C4-2B (cell line): ENCODE measurements around the gene CASP8AP2.

Experiments
- ZFX ChIP-seq: fragments of 450-650 bp; IDR thresholded peaks from 2 replicates; pipeline ENCODE4 v1.6.1; 2017
- TF ChIP-seq, protein P1 (sequence below): fragments of 450-650 bp; conservative IDR thresholded peaks from 2 replicates; pipeline ENCODE4 v1.5.1; 2017; ENCODE audit warnings: mild to moderate bottlenecking

DNA sequence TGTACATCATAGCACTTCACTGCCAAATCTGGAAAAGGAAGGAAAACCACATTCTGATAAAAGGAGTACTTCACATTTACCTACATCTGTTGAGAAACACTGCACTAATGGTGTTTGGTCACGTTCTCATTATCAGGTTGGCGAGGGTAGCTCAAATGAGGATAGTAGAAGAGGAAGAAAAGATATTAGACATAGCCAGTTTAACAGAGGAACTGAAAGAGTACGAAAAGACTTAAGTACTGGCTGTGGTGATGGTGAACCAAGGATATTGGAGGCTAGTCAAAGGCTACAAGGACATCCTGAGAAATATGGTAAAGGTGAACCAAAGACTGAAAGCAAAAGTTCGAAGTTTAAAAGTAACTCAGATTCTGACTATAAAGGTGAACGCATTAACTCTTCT is 32.6 kb downstream of the CASP8AP2 start:
- TF ChIP-seq, protein P1, sequence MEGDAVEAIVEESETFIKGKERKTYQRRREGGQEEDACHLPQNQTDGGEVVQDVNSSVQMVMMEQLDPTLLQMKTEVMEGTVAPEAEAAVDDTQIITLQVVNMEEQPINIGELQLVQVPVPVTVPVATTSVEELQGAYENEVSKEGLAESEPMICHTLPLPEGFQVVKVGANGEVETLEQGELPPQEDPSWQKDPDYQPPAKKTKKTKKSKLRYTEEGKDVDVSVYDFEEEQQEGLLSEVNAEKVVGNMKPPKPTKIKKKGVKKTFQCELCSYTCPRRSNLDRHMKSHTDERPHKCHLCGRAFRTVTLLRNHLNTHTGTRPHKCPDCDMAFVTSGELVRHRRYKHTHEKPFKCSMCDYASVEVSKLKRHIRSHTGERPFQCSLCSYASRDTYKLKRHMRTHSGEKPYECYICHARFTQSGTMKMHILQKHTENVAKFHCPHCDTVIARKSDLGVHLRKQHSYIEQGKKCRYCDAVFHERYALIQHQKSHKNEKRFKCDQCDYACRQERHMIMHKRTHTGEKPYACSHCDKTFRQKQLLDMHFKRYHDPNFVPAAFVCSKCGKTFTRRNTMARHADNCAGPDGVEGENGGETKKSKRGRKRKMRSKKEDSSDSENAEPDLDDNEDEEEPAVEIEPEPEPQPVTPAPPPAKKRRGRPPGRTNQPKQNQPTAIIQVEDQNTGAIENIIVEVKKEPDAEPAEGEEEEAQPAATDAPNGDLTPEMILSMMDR = no peak
- TF ChIP-seq ZFX = no peak
